GM21381 (cell line): ENCODE results near the gene B4GAT1.

Experiments
- ATAC-seq: cut with Tn5 transposase; IDR thresholded peaks from one replicate; pipeline ENCODE4 v1.9.1; 2021; ENCODE audit warnings: mild to moderate bottlenecking, moderate library complexity; ENCODE audit not compliant: unreplicated experiment

B4GAT1 gene

GRCh38 chr11:66338276-66339161, 8.9 kb downstream of the B4GAT1 start:
- no peak for ATAC-seq

DNA sequence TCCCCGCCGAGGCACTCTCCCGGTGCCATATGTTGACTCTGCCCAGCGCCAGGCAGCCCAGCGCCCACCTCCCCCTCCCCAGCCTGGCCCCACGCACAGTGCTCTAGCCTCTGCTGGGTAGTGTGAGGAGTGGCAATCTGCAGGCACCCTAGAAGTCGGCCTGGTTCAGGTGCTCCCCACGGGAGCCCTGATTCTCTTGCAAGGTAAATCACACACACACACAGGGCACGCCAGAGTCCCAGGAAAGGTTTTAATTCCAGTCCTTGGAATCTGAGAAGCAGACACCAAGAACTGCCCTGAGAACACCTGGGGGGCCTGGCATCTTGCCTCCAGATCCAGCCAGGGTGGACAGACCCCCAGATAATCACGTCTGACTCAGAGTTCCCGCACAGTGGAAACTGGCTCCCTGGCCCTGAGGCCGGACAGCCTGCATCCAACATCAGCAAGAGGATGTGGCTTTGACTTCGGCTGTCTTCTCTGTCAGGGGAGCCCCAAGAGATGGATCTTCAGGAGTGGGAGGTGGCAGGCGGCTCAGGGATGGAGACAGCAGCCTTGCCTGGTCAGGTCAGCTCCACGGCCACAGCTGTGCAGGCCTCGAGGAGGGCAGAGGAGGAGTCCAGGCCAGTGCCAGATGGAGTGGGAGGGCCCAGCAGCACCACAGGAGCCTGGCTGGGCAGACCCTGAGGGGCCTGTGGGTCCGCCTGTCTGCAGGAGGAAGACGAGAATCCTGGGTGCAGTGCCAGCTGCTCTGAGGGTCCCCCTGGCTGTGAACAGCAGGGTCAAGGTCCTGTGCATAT, 10.1 kb downstream of the B4GAT1 start:
- no peak for ATAC-seq

DNA sequence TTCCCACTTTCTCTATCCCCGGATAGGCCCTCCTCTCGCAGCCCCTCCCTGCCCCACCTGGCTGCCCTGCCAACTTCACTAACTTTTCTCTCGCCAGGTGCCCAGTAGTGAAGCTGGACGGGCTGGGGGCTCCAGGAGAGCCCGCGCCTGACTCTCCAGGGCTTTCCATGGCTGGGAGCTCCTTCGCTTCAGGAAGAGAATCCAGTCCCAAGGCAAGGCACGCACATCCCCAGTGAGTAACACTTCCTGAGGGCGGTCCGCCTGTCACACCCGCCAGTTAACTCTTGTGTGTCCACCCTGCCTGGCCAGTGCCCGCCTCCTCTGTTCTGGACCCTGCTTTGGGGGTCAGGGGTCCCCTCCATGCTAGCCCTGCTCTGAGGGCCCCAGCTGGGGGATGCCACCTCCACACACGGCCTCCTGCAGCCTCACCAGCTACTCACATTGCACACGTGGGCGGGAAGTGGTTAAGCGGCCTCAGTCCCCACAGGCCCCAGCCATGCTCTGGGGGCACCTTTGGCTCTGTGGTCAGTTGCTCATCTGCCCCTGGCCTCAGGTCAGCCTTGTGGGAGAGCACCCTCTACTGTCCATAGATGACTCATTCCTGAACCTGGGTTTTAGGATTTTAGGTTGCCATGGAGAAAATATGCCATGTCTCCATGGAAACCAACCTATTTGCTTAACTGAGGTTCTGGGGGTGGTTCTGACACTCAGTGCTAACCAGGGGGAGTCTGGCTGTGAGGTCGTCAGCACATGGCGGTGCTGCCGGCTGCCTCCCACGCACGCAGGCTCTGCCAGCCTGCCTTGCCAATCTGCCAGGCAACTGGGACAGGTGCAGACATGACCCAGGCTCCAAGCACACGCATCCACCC, 11.0 kb downstream of the B4GAT1 start, which contains the start of gene RIN1:
Gene RIN1, minus strand, starts transcription at position 201 of the 869 bp plus-strand sequence. Its CDS starts 32 bp downstream, at position 169.
- ATAC-seq: peak; percentile 63

DNA sequence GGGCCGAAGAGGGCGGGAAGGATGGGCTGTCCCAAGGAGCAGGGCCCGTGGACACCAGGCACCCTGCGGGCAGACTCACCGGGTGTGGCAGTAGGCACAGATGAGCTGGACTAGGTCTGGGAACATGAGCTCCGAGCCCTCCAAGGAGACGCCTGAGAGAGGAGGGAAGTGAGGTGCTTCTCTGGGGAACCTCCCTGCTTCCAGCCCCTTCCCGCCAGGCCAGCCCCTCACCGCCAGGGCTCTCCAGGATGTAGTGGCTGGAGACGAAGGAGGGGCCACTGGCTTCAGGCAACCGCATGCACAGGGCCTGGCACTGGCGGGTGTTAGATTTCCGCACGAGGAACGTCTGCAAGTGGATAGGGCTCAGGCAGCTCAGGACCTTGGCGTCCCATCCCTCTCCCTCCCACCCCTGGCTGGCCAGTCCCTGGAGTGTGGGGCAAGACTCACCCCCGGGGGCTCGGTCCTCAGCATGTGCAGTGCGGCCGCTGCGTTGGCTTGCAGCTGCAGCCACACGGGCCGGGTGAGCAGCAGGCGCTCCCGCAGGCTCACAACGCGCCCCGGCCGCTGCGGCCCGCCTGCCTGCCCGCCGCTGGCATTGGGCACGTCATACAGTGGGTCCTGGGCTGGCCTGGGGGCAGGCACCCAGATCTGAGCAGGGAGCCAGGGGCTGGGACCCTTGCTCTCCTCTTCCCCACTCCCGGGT, 11.7 kb downstream of the B4GAT1 start:
- no peak for ATAC-seq

DNA sequence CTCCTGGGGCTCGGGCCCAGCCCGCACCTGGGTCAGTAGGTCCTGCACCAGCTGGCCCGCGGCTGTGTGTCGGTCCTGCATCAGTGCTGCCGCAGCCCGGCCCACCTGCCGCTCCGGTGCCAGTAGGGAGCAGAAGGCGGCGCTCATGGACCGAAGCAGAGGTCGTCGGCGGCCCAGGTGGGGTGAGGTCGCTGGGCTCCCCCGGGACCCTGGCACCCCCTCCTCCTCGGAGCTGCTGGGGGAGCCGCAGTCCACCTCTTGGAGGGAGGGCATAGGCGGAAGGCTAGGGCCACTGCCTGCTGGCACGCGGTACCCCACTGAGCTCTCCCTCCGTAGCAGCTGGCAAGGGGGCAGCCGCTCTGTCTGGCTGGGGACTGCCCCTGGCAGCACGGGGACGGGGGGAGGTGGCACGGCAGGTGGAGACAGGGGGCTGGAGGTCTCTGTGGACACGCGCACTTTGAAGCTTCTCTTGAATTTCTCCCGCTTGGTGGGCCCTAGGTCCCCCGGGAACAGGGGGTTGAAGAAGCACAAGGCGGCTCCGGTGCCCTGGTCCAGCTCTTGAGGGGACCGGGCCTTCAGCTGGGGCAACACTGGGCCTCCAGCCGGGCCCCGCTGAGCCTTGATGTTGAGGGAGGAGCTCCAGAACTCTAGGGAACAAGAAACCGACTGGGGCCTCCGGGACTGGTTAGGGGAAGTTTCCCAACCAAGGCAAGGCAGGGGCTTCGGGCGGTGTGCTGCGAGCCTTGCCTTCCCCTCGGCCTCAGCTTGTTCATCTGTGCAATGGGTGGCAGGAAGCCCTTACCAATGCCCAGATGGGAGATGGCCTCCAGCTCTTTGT, 12.6 kb downstream of the B4GAT1 start:
- ATAC-seq: no peak

DNA sequence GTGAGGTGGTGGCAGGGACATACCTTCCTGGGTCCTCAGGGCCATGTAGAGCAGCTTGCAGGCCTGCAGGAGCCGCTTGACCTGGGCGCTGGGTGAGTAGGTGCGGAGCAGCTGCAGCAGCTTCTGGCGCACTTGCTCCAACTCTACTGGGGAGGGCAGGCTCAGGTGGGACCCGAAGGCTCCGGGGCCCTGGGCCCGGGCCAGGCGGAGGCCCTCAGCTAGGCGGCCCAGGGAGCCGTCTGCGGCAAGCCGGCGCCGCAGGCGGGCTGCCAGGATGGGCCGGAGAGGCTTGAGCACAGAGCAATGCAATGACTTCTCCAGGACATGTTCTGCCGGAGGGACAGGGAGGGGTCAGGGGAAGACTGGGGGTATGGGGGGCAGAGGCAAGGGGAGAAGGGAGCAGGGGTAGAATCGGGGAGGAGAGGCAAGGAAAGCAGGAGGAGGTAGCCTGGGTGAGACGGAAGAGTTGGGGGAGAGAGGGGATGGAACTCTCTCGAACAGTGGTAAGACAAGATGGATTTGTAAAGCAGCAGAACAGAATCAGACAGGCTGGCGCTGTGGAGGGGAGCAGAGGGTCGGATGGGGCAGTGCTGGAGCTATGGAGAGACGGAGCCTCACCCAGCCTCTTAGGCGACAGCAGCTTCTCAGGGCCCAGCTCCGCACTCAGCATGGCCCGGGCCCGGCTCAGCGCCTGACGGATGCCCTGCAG, 13.4 kb downstream of the B4GAT1 start:
- no peak for ATAC-seq

- ATAC-seq: no peak
Observed at GRCh38 chr11:66333220-66333877, 14.1 kb downstream of the B4GAT1 start.

GRCh38 chr11:66332371-66333219, 14.8 kb downstream of the B4GAT1 start:
- no peak for ATAC-seq

GRCh38 chr11:66331542-66332370, 15.7 kb downstream of the B4GAT1 start:
- ATAC-seq: no peak

- no peak for ATAC-seq
Observed at GRCh38 chr11:66330931-66331330, 16.5 kb downstream of the B4GAT1 start.

DNA sequence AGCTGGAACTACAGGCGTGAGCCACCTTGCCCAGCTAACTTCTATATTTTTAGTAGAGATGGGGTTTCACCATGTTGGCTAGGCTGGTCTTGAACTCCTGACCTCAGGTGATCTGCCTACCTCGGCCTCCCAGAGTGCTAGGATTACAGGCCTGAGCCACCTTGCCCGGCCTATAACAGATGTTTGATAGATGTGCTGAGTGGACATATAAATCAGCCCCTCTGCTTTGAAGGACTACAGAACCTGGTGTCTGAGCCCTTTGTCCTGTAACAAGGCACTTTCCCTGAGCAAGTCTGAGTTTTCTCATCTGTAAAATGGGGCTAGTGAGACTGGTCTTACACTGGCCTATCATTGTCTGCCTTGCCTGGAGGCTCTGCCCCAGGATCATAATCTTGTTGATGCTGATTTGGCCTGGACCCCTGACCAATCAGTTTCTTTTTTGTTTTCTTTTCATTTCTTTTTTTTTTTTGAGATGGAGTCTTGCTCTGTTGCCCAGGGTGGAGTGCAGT, 18.2 kb downstream of the B4GAT1 start:
- no peak for ATAC-seq

- no peak for ATAC-seq
Observed at GRCh38 chr11:66328302-66329144, 18.9 kb downstream of the B4GAT1 start.

- no peak for ATAC-seq
Observed at GRCh38 chr11:66328031-66328301, 19.5 kb downstream of the B4GAT1 start.

- ATAC-seq: no peak
Observed at GRCh38 chr11:66327171-66328030, 20.0 kb downstream of the B4GAT1 start.
